LNCaP clone FGC (cell line): Measurements from ENCODE around the gene USP22.

Source experiments
- DNase-seq: peaks from one replicate; pipeline ENCODE4 v3.0.0-alpha.2; 2011; ENCODE audit warnings: low read depth
- H3K4me3 ChIP-seq: 2 replicates; pipeline ENCODE4 v1.5.1; 2011; ENCODE audit warnings: mild to moderate bottlenecking, low read depth, low read length, control low read depth
- CTCF ChIP-seq: IDR thresholded peaks from 2 replicates; pipeline ENCODE4 v1.5.1; 2012; ENCODE audit warnings: mild to moderate bottlenecking; ENCODE audit not compliant: control insufficient read depth, insufficient read depth; ENCODE audit errors: extremely low read depth

USP22 gene

GRCh38 chr17:21013983-21014382 is 28.8 kb downstream of the USP22 start:
- no peak for TF ChIP-seq CTCF
- no peak overlapping the region for H3K4me3 ChIP-seq
- no peak for DNase-seq

DNA sequence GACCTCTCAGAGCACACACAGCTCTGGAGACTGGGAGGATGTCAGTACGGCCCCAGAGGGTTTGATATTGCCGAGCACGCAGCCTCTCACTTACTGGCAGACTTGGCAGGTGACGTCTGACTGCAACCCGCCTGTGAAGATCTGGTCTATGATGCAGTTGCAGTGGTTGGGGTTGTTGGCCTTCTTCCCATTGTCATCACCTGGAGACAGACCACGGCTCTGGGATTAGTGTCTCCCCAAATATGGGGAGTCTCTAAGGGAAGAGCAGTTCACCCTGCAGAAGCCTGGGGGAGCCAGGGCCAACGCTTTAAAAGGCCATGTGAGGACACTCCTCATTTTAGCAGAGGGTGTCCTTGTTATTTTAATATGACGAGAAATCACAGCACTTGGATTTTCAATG is 30.1 kb downstream of the USP22 start:
- no peak for DNase-seq
- TF ChIP-seq CTCF = no peak
- H3K4me3 ChIP-seq = no peak overlapping the region

GRCh38 chr17:21010705-21011596 is 31.9 kb downstream of the USP22 start:
- no peak overlapping the region for H3K4me3 ChIP-seq
- no peak for TF ChIP-seq CTCF
- no peak for DNase-seq

DNA sequence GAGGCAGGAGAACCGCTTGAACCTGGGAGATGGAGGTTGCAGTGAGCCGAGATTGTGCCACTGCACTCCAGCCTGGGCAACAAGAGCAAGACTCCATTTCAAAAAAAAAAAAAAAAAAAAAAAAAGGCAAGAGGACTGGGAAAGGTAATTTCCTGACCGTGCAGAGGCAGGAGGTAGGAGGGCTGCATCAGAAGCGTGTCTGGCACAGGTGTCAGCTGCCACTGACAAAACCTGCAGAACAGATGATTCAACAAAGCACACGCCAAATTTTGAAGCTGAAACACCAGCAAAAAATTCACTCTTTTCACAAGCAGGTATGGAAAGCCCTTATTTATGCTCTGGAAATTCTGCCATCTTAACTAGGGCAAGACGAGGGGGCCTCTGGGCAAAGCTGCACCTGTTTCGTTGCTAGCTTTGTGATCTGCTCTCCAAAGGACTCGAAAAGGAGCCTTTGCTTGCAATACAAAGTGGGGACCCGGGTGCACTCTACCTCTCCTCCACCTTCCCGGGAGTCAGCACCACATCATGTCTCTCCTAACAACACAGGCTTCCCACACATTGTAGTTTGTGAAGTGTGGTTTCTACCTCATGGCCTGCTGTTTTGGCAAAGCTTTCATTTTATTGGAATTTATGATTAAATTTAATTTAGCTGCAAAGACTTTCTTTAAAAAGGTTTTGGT is 33.7 kb downstream of the USP22 start:
- no peak overlapping the region for H3K4me3 ChIP-seq
- TF ChIP-seq CTCF = no peak
- DNase-seq = no peak

- TF ChIP-seq CTCF = no peak
- H3K4me3 ChIP-seq = no peak overlapping the region
- no peak for DNase-seq
Measured at GRCh38 chr17:21008160-21008915, 34.5 kb downstream of the USP22 start.

- DNase-seq = no peak
- no peak overlapping the region for H3K4me3 ChIP-seq
- no peak for TF ChIP-seq CTCF
Measured at GRCh38 chr17:21007646-21008045, 35.2 kb downstream of the USP22 start.
